Superior temporal gyrus (tissue), 1 donor: ENCODE data around the gene TCERG1L.
A peak's percentile ranks its signal among the peaks of the same experiment; 100 is the strongest.

Experiments
- DNase-seq: peaks from one replicate; pipeline ENCODE4 v3.0.0-alpha.2; 2016; ENCODE audit errors: extremely low spot score

Gene TCERG1L

GRCh38 chr10:131067690-131068089 lies 243.8 kb downstream of the TCERG1L start:
- DNase-seq: no peak

DNA sequence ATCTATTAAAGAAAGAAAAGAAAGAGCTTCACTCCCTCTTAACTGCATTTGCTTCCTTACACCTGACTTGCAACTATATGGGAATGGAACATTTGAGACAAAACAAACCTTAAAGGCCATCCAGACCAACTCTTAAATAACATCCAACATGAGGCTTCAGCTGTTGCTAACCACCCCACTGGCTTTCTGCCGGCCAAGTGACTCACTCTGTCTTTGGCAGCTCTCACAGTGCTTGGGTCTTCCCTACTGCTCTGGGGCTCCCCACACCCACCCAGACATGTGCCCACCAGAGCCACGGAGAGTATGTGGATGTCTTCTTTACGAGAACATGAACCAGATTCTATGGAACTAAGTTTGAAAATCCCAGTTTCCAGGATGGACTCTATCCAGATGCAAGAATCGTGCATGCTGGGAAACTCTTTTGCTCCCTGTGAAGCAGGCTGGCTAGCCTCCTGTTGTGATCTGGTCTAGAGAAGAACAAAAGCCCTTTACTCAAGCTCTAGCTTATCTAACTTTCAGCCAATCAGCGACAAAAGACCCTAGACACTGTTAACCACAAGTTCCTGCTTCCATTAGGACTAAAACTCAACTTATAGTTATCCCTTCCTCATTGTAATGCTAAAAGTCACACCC lies 245.7 kb downstream of the TCERG1L start:
- DNase-seq: peak; percentile 27

GRCh38 chr10:131063311-131063710 lies 248.2 kb downstream of the TCERG1L start:
- no peak for DNase-seq

DNA sequence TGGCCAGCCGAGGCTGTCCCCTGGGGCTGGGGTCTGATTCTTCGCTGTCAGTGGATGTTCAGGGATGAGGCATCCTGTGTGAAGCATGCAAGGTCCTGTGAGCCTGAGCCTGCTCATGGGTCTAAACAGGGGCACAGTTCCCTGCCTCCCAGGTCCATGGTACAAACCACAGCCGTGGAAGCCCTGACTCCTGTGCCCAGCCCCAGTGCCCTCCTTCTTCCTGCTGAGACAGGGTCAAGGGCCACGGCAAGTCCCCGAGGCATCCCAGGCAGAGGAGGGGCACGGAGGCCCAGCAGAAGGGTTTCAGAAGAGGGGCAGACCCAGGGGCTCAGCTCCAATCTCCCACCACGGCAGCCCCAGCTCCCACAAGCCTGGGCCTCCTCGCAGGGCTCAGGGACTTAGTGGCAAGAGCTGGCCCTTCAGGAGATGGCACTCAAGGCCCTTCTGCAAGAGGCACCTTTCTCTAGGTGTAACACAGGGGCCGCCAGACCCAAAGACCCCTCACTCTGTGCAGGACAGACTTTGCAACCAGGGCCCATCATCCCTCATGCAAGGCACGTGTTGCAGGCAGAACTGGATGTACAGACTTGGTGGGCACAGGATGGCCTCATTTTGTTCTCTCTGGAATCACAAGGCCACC lies 248.8 kb downstream of the TCERG1L start:
- no peak for DNase-seq

- no peak for DNase-seq
These were observed 250.3 kb downstream of the TCERG1L start for GRCh38 chr10:131061216-131061615.

DNA sequence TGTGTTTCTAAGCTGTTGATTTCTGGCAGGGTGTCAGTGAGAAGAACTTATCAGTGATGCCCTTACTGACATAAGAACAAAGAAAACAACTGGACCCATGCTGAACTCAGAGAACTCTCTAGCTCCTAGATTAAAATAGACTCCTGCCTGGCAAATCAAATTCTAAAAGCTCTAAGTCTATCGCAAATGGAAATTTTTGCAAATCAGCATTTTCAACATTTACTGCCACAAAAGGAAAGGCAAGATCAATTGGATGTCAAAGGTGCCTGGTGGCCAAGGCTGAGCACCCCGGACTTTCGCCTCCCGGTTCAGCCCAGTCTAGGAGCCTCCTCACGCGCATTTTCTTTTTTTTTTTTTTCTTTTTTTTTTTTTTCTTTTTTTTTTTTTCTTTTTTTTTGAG lies 251.6 kb downstream of the TCERG1L start:
- DNase-seq: no peak

- no peak for DNase-seq
These were observed 252.7 kb downstream of the TCERG1L start for GRCh38 chr10:131058799-131059198.

- DNase-seq: no peak
These were observed 254.7 kb downstream of the TCERG1L start for GRCh38 chr10:131056781-131057180.

DNA sequence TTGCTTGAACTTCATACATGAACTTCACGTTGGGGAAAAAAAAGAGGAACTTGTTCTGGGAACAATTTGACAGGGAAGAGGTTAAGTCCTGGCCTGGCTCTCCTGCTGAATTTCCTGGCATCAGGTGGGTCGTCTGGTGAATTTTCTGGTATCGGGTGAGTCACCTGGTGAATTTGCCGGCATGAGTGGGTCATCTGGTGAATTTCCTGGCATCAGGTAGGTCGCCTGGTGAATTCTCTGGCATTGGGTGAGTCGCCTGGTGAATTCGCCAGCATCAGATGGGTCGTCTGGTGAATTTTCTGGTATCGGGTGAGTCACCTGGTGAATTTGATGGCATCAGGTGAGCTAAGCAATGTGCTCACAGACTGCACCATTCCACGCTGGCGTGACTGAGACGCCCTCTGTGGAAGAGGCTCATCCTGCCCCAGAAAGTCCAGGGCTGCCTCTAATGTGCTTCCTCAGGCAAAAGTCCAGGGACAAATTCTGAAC lies 255.4 kb downstream of the TCERG1L start:
- no peak for DNase-seq

DNA sequence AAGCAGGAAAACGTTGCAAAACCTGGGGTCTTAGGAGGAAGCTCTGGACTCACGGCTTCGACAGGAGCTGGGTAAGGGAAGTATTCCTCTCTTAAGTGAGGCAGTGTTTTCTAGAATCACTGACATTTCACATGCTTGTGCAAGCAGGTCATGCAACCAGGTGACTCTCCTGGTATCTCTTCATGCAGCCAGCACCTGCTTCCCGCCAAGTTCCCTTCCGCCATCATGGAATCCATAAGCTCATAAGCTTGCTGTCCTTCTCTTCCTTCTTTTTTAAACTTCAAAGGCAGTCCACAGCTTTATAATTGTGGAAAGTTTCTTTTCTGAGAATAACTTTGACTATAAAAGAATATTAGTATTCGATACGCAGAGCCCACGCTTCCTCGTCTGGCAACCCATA lies 256.1 kb downstream of the TCERG1L start:
- DNase-seq: no peak

DNA sequence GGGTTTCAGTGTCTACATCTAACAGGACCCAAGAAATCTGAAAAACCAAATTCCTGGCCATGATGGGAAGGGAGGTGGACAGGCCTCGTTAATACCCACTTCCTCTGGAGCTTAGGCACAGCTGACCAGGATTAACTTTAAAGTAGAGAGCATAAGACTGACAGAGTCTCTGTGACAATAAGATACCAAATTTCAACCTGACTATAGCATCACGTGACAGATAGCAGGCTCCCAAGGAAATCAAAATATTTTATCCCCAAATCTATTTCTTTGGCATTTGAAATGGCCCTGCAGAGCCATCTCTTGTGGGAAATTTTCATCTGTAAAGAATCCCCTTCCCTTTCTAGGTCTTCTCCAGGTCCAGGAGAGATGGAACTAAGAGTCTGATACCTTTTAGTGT lies 258.3 kb downstream of the TCERG1L start:
- DNase-seq: no peak

DNA sequence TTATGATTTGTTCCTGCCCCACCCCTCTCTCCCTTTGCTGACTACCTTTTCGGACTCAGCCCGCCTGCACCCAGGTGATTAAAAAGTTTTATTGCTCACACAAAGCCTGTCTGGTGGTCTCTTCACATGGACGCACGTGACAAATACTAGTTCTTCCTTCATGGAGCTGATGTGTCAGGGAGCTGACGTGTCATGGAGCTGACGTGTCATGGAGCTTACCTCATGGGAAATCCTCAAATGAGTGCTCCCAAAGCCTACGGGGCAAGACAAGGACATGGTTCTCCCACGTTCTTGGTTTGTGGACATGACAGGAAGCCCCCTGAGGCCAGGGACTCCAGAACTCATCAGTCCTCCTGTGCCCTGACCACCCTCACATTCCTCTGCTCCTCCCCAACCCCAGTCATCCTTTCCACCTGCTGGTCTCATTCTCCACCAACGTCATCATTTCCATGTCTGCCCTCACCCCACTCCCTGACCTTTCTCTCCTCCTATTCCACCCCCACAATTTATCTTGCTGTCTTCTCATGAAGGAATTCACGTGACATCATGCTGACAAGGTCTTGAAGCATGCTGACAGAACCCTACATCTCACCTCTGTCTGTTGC lies 261.3 kb downstream of the TCERG1L start:
- DNase-seq: no peak

DNA sequence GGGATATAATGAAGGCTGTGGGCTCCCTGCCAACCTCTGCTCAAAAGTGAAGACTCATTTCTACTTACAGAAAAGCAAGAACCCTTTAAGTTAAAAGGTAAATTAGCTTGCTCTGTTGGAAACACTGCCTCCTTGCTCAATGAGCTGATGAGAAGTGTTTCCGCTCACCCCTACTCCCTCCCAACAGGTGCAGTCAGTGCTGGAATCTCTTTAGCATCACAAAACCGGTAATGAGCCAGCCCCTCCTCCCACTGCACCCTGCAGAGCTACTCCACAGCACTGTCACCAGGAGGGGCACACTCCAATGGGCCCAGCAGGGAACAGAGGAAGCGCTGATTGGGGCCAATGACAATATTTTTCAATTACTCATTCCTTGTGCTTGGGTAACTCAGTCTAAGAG lies 262.5 kb downstream of the TCERG1L start:
- no peak for DNase-seq

- no peak for DNase-seq
These were observed 262.9 kb downstream of the TCERG1L start for GRCh38 chr10:131048606-131049005.

GRCh38 chr10:131047501-131047900 lies 264.0 kb downstream of the TCERG1L start:
- no peak for DNase-seq

DNA sequence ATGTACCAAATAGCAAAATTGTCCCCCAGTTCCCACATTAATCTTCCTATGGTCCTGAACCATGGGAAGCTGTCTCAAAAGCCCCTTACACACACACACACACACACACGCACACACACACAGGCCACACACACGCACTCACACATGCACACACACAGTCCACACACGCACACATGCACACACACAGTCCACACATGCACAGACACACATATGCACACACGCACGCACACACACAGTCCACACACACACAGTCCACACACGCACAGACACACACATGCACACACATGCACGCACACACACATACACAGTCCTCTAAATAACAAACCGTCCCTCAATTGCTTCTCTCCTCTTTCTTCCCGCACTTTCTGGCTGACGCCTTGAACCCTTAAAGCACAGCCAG lies 265.3 kb downstream of the TCERG1L start:
- no peak for DNase-seq

DNA sequence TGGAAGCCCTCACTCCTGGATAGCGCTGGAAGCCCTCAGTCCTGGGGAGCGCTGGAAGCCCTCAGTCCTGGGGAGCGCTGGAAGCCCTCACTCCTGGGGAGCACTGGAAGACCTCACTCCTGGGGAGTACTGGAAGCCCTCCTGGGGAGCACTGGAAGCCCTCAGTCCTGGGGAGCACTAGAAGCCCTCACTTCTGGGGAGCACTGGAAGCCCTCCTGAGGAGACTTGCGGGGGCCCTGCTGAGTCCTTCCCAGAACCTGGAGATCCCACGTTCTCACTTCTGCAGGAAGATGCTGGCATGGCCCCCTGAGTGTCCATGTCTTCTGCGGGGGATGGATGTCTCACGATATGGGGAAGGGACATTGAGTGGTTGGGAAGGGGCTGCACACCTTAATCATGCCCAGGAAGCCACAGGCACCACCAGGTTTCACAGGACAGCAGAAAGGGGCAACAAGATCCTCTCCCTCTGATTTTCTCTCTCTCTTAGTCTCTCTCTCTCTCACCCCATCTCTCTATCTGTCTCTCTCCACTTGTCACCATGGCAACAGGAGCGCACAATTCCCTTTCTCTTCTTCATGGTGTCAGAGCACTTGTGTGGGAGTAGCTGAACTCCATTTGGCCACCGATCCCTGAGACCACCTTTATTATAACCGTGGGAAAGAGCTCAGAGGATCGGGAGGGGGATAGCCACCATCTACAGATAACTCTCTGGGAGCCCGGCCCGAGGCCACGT lies 267.0 kb downstream of the TCERG1L start:
- DNase-seq: no peak

GRCh38 chr10:131043039-131043691 lies 268.4 kb downstream of the TCERG1L start:
- DNase-seq: no peak
